Measurements from ENCODE around the gene METRN. TPM values are rescaled to one million over a fixed set of nuclear protein-coding genes. Genes with fewer than 3 reads are reported as not detected.

The METRN gene
- 10 to 100 TPM; 54.0 to 93.6 TPM for total RNA-seq

GRCh38 chr16:714558-715476, at the start of gene METRN:
Gene METRN, plus strand, starts transcription at chr16:715118. Its CDS starts 172 bp downstream, at chr16:715290.

GRCh38 chr16:667780-668518, 47.0 kb upstream of the METRN start, which contains the start of gene RHOT2:
Gene RHOT2, plus strand, starts transcription at chr16:668132. Its CDS starts 68 bp downstream, at chr16:668200.

GRCh38 chr16:674968-675883, 39.7 kb upstream of the METRN start, which contains the start of gene RHBDL1:
Gene RHBDL1, plus strand, starts transcription at chr16:675671. Its CDS starts 120 bp downstream, at chr16:675791.

GRCh38 chr16:679814-680624, 34.9 kb upstream of the METRN start, which contains the start of gene STUB1:
Gene STUB1, plus strand, starts transcription at chr16:680410. Its CDS starts 116 bp downstream, at chr16:680526.

GRCh38 chr16:684071-684794, 30.7 kb upstream of the METRN start, which contains the start of gene JMJD8:
Gene JMJD8, minus strand, starts transcription at chr16:684334. Its CDS starts 15 bp downstream, at chr16:684319.

GRCh38 chr16:705431-706188, 9.3 kb upstream of the METRN start, which contains the start of gene FBXL16:
Gene FBXL16, minus strand, starts transcription at chr16:705801. Its CDS starts 8,396 bp downstream, at chr16:697405.

DNA sequence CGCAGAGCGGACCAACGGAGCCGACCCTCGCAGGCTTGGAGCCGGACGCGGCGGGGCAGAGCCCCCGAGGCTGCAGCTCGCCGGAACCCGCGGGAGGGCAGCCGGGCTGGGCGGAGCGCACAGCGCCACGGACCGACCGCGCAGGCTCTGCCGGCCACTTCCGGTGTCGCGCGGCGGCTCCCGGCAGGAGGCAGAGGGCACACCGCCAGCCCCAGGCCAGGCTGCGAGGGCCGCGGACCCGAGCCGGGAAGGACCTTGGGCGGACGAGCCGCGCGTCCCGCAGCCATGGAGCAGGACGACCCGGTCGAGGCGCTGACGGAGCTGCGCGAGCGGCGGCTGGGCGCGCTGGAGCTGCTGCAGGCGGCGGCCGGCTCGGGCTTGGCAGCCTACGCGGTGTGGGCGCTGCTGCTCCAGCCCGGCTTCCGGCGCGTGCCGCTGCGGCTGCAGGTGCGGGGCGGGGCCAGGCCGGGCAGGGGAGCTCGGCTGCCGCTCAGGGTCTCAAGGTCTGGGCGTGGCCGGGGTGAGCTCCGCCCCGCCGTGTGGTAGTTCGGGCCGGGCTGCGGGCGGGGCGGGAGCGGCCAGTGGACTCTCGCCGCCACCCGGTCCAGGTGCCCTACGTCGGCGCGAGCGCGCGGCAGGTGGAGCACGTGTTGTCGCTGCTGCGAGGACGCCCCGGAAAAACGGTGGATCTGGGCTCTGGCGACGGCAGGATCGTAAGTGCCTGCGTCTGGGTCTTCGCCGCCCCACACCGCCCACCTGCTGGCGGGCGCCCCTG, 6.3 kb downstream of the METRN start, which contains the start of gene ANTKMT:
TSS of gene ANTKMT (plus strand) at position 157 of the 775 bp plus-strand sequence. CDS start at position 286, 129 bp downstream.

GRCh38 chr16:726438-727290, 11.7 kb downstream of the METRN start, which contains the start of the genes CCDC78 and HAGHL:
Gene CCDC78, minus strand, starts transcription at chr16:726443. Its CDS starts 76 bp downstream, at chr16:726367.
Gene HAGHL, plus strand, starts transcription at chr16:727106. Its CDS starts 404 bp downstream, at chr16:727510.

GRCh38 chr16:740764-741505, 26.0 kb downstream of the METRN start, which contains the start of gene CIAO3:
Gene CIAO3, minus strand, starts transcription at chr16:740997. Its CDS starts 12 bp downstream, at chr16:740985.

DNA sequence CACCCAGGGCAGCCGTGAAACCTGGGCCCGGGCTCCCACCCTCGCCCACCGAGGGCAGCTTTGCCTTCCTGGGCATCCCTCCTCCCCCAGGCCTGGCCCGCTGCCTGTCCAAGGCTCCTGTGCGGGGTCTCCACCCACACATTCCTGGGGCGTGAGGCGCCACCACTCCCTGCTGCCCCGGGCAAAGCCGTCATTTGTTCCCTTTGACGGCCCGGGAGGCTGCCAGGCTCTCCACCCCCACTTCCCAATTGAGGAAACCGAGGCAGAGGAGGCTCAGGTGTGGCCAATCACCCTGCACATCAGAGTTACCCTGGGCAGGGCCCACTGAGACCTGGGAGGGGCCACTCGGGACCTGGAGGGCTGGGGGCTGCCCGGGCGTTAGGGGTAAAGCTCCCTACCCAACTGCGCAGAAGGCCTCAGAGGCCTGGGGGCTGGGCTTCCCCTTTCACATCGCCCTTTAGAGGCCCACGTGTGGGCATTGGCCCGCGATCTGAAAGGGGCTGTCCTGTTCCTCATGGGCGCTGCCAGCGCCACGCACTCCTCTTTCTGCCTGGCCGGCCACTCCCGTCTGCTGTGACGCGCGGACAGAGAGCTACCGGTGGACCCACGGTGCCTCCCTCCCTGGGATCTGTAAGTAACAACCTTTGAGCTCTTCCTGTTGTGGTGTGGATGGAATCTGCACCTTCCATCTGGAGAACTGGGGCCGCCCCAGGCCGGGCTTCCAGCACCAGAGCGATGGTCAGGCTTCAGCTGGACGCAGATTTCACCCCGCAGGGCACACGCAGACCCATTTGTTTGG, 45.8 kb downstream of the METRN start, which contains the start of gene MSLN:
TSS of gene MSLN (plus strand) at position 190 of the 799 bp plus-strand sequence. CDS start 1,947 bp downstream, outside the sequence.

Other genes with a start within 250 kb of the METRN start
- gene CAPN15, start 187.4 kb upstream of the METRN start, total RNA-seq = 10 to 100 TPM; 35.4 to 47.3 TPM
- gene PRR35, start 154.7 kb upstream of the METRN start, total RNA-seq = not detected
- 1 to 10 TPM; 2.0 to 2.4 TPM for gene NHLRC4, start 148.1 kb upstream of the METRN start, total RNA-seq
- gene PIGQ, start 145.2 kb upstream of the METRN start, total RNA-seq = 10 to 100 TPM; 36.8 to 38.3 TPM
- 1 to 10 TPM; 7.0 to 7.2 TPM for gene RAB40C, start 125.1 kb upstream of the METRN start, total RNA-seq
- gene WFIKKN1, start 84.1 kb upstream of the METRN start, total RNA-seq = under 1 TPM; under 0.01 to 0.34 TPM
- gene METTL26, start 78.8 kb upstream of the METRN start, total RNA-seq = 10 to 100 TPM; 51.6 to 57.3 TPM
- 10 to 100 TPM; 21.7 to 36.0 TPM for gene MCRIP2, start 73.3 kb upstream of the METRN start, total RNA-seq
- 10 to 100 TPM; 12.4 to 16.7 TPM for gene WDR90, start 65.8 kb upstream of the METRN start, total RNA-seq
- 10 to 100 TPM; 39.9 to 51.0 TPM for gene RHOT2, start 47.0 kb upstream of the METRN start, total RNA-seq
- under 1 TPM; 0.33 to 0.69 TPM for gene RHBDL1, start 39.4 kb upstream of the METRN start, total RNA-seq
- 100 to 1,000 TPM; 124 to 153 TPM for gene STUB1, start 34.7 kb upstream of the METRN start, total RNA-seq
- 10 to 100 TPM; 35.4 to 36.3 TPM for gene JMJD8, start 30.8 kb upstream of the METRN start, total RNA-seq
- 10 to 100 TPM in 1 of 2 donors, 1 to 10 TPM in 1; 9.6 to 10.3 TPM for gene WDR24, start 24.7 kb upstream of the METRN start, total RNA-seq
- under 1 TPM in 1 of 2 donors, not detected in 1; under 0.01 TPM for gene FBXL16, start 9.3 kb upstream of the METRN start, total RNA-seq
- gene ANTKMT, start 6.0 kb downstream of the METRN start, total RNA-seq = 10 to 100 TPM; 23.4 to 28.0 TPM
- 1 to 10 TPM; 3.1 to 6.0 TPM for gene CCDC78, start 11.3 kb downstream of the METRN start, total RNA-seq
- 10 to 100 TPM; 31.3 to 34.3 TPM for gene HAGHL, start 12.0 kb downstream of the METRN start, total RNA-seq
- 10 to 100 TPM; 33.4 to 40.0 TPM for gene CIAO3, start 25.9 kb downstream of the METRN start, total RNA-seq
- not detected for gene MSLN, start 45.6 kb downstream of the METRN start, total RNA-seq
- gene RPUSD1, start 73.3 kb downstream of the METRN start, total RNA-seq = 10 to 100 TPM; 34.8 to 41.6 TPM
- 10 to 100 TPM; 18.6 to 31.6 TPM for gene CHTF18, start 73.5 kb downstream of the METRN start, total RNA-seq
- not detected for gene GNG13, start 85.6 kb downstream of the METRN start, total RNA-seq

Data from melanocyte of skin (primary cell).